ENCODE results near the gene SLCO2A1. TPM values are rescaled to one million over a fixed set of nuclear protein-coding genes. Genes with fewer than 3 reads are reported as not detected.

SLCO2A1 gene
- total RNA-seq, 1 donor from 2014 or later = 234 TPM

GRCh38 chr3:133938770-133939462, 90.8 kb downstream of the SLCO2A1 start:
- TF ChIP-seq, protein P1, sequence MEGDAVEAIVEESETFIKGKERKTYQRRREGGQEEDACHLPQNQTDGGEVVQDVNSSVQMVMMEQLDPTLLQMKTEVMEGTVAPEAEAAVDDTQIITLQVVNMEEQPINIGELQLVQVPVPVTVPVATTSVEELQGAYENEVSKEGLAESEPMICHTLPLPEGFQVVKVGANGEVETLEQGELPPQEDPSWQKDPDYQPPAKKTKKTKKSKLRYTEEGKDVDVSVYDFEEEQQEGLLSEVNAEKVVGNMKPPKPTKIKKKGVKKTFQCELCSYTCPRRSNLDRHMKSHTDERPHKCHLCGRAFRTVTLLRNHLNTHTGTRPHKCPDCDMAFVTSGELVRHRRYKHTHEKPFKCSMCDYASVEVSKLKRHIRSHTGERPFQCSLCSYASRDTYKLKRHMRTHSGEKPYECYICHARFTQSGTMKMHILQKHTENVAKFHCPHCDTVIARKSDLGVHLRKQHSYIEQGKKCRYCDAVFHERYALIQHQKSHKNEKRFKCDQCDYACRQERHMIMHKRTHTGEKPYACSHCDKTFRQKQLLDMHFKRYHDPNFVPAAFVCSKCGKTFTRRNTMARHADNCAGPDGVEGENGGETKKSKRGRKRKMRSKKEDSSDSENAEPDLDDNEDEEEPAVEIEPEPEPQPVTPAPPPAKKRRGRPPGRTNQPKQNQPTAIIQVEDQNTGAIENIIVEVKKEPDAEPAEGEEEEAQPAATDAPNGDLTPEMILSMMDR (IDR thresholded peaks at IDR 0.05) = no peak
- H3K27ac ChIP-seq = no peak overlapping the region
- intact Hi-C loops (cut with DNase I) = loop anchor here (10.0 kb wide), 1 partner anchor 276 kb away; no protein-coding TSS in a partner anchor

DNA sequence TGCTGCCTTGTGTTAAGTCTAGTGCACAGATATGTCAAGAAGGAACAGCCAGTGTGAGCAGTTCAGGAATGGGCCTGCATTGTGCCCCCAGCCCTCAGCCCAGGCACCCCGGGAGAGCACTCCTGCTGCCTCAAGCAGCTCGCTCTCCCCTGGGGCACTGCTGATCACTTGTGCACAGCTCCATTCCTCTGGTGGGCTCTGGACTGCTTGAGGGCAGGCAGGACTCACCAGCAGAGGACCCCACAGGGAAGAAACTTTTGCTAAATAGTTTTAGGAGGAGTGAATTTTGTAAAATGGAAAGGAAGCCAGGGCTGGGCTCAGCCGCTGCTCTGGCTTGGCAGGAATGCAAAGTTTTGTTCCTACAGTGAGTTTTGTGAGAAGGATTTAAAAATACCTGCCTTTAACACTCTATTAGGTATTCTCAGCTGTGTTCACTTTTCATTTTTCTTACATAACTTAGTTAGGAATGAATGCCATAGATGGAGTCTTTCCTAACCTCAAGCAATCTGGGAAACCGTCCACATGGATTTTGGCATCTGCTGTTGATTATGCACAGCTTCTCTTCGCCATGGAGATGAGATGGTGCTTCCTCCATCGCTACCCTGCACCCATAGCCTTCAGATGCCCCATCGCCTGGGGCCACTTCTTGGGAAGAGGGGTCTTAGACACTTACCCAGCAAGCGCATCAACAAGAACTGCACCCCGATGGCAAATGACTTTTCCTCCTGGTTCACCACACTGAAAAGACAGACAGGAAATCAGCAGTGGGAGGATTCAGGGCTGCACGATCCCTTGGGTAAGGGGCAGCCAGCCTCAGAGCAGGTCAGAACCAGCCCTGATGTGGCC, 91.7 kb downstream of the SLCO2A1 start:
- no peak overlapping the region for H3K4me3 ChIP-seq
- TF ChIP-seq, protein P1 (IDR thresholded peaks at IDR 0.05) = no peak
- H3K27ac ChIP-seq = no peak overlapping the region
- DNase-seq = no peak
- ATAC-seq = no peak
- no peaks in the 10 kb centered on the region for H3K9me3 ChIP-seq
- peaks cover 4% of the 10 kb centered on the region for H3K4me1 ChIP-seq
- no peaks in the 10 kb centered on the region for H3K36me3 ChIP-seq
- intact Hi-C loops (cut with DNase I) = loop anchor here (10.0 kb wide), 1 partner anchor 277 kb away; no protein-coding TSS in a partner anchor
- no peaks in the 10 kb centered on the region for H3K27me3 ChIP-seq

More at GRCh38 chr3:133938770-133939462, 90.8 kb downstream of the SLCO2A1 start:
- DNase-seq (no peak), ATAC-seq (no peak)
- Histone ChIP-seq H3K27me3 (no peaks in the 10 kb centered on the region), H3K4me3 (no peak overlapping the region), H3K4me1 (peaks cover 12% of the 10 kb centered on the region), H3K9me3 (no peaks in the 10 kb centered on the region), H3K36me3 (no peaks in the 10 kb centered on the region)

GRCh38 chr3:133937061-133937686, 92.6 kb downstream of the SLCO2A1 start:
- no peaks in the 10 kb centered on the region for H3K36me3 ChIP-seq
- no peak overlapping the region for H3K4me3 ChIP-seq
- H3K4me1 ChIP-seq = no peaks in the 10 kb centered on the region
- H3K27me3 ChIP-seq = no peaks in the 10 kb centered on the region
- ATAC-seq (no peak), DNase-seq (no peak)
- TF ChIP-seq, protein P1 (IDR thresholded peaks at IDR 0.05) = no peak
- H3K27ac ChIP-seq = no peak overlapping the region
- no peaks in the 10 kb centered on the region for H3K9me3 ChIP-seq
- intact Hi-C loops (cut with DNase I) = loop anchor here (10.0 kb wide), 1 partner anchor 278 kb away; no protein-coding TSS in a partner anchor

DNA sequence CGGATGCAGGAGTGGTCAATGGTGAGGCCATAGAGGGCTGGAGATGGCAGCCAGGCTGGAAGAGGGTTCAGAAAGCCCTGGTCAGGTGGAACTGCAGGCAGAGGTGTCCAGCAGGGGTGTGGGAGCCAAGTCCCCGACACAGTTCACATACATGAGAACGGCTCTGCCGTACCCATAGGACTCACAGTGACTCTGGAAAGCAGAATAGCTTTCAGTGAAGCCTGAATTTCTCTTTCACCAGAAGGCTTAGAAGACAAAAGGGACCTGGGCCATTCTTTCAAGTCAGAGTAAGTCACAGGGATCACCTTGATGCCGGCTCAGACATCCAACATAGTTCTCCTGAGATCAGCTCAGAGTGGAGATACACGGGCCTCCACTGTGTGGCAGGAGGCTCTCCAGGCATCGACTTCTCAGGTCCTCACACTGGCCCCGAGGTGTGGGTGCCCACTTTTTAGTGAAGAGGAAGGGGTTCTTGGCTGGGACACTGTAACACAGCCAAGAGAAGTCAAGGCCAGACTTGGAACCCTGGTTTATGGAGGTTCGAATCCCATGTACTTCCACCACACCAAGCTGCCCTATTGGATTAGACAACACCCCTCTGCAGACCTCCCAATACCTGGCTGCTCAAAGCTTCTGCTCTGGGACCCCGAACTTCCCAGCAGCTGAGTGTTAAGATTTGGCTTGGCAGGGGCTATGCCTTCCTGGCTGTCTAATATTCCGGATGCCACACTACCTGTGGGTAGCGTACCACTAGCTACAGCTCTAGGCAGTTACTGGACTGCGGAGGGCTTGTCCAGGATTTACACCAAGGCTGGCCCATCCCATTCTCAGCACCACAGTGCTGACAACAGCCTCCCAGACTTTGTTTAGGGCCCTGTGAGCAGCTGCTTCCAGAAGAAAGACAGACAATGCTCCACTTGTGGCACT, 93.6 kb downstream of the SLCO2A1 start:
- H3K27me3 ChIP-seq = no peaks in the 10 kb centered on the region
- no peak overlapping the region for H3K27ac ChIP-seq
- ATAC-seq (no peak), DNase-seq (no peak)
- intact Hi-C loops (cut with DNase I) = loop anchor here (10.0 kb wide), 1 partner anchor 279 kb away; no protein-coding TSS in a partner anchor
- H3K4me3 ChIP-seq = no peak overlapping the region
- H3K9me3 ChIP-seq = no peaks in the 10 kb centered on the region
- H3K4me1 ChIP-seq = no peaks in the 10 kb centered on the region
- TF ChIP-seq, protein P1 (IDR thresholded peaks at IDR 0.05) = no peak
- H3K36me3 ChIP-seq = no peaks in the 10 kb centered on the region

All from upper lobe of right lung (tissue), 1 donor.